ENCODE results near the gene NLGN1. TPM values are rescaled to one million over a fixed set of nuclear protein-coding genes. Genes with fewer than 3 reads are reported as not detected.

The NLGN1 gene
- total and polyA plus RNA-seq, 2 of the 8 experiments (the other 6 are each of a cell fraction or from before 2014, with no cell fraction given), result 7.8 to 14.8 TPM

DNA sequence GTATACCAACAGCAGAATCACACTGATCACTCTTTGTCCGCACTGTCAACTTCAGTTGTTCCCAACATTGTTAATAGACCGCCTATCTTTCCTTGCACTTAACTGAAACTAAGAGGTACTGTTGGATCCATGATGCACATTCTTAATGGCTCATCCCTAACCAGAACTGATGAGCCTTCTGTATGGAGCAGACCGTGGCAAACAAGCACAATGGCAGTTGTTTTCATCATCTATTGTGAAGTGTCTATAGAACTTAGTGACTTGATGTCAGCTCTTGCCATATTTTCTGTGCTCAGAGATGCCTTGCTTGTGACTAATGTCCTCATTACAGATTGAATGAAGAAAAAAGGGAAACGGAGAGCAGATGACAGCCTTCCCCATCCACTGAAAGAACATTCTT, 347.4 kb downstream of the NLGN1 start:
- no peaks in the 10 kb centered on the region; a peak in 1 of 7 replicates for H3K4me1 ChIP-seq (replicated peaks in 1 of 4; ENCODE audit: control insufficient read depth in 3 of 4, insufficient read depth in 4 of 4, low read length in 3 of 4)
- FAIRE-seq, result no peak
- 88% methylated on average over 4 of the region's 4 CpGs; no CpG with 5 or more reads in 1 of the 2 experiments for WGBS, 2 experiments (ENCODE audit: extremely low coverage in 1 of 2, insufficient coverage in 1 of 2, insufficient read length in 1 of 2, insufficient replicate concordance in 2 of 2, low coverage in 1 of 2, low lambda C conversion rate in 2 of 2, missing lambda C conversion rate in 1 of 2)

More for the DNA sequence above, 347.4 kb downstream of the NLGN1 start:
- no peak overlapping the region for H3K18ac ChIP-seq (ENCODE audit: extremely low read depth, low read length)
- no peaks in the 10 kb centered on the region for H4K20me1 ChIP-seq (replicated peaks in 1 of 2; ENCODE audit: control insufficient read depth in 1 of 2, insufficient read depth in 2 of 2, low read length in 2 of 2)
- H2BK5ac ChIP-seq (ENCODE audit: low read depth, low read length), result no peak overlapping the region
- no peaks in the 10 kb centered on the region for H3K36me3 ChIP-seq (ENCODE audit: control insufficient read depth in 2 of 4, insufficient read depth in 4 of 4, low read length in 3 of 4)
- no peak overlapping the region for H2AK5ac ChIP-seq (ENCODE audit: low read depth, low read length)
- H3K23me2 ChIP-seq (ENCODE audit: low read depth, low read length), result no peaks in the 10 kb centered on the region
- H2BK15ac ChIP-seq (ENCODE audit: low read length), result no peak overlapping the region
- H3K27ac ChIP-seq (ENCODE audit: low read depth, low read length), result no peak overlapping the region
- TF ChIP-seq, protein P1, sequence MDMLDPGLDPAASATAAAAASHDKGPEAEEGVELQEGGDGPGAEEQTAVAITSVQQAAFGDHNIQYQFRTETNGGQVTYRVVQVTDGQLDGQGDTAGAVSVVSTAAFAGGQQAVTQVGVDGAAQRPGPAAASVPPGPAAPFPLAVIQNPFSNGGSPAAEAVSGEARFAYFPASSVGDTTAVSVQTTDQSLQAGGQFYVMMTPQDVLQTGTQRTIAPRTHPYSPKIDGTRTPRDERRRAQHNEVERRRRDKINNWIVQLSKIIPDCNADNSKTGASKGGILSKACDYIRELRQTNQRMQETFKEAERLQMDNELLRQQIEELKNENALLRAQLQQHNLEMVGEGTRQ (IDR thresholded peaks at IDR 0.05; ENCODE audit: low read length), result no peak
- no peak overlapping the region for H3K14ac ChIP-seq (ENCODE audit: insufficient read length)
- no peaks in the 10 kb centered on the region for H3K79me2 ChIP-seq (ENCODE audit: control insufficient read depth in 1 of 2, insufficient read depth in 2 of 2, low read length in 2 of 2)
- no peak overlapping the region for H2BK12ac ChIP-seq (ENCODE audit: low read depth, low read length)
- no peak overlapping the region for H4K5ac ChIP-seq (ENCODE audit: insufficient read length, low read depth, low read length)
- DNase-seq (ENCODE audit: low read depth in 1 of 2, low spot score in 2 of 2), result no peak
- H3K79me1 ChIP-seq (ENCODE audit: low read depth, low read length), result no peaks in the 10 kb centered on the region
- H3K9me3 ChIP-seq (ENCODE audit: insufficient read depth in 2 of 2, low read depth in 1 of 2, low read length in 1 of 2), result no peaks in the 10 kb centered on the region
- no peak overlapping the region for H3K4ac ChIP-seq (replicated peaks; ENCODE audit: insufficient read length, low read depth, low read length)
- no peak overlapping the region for H2AFZ ChIP-seq (ENCODE audit: low read length)
- no peak overlapping the region for H2BK20ac ChIP-seq (ENCODE audit: low read length)
- no peak overlapping the region for H3K23ac ChIP-seq (ENCODE audit: insufficient read length)
- no peak overlapping the region for H3K9ac ChIP-seq (replicated peaks in 1 of 4; ENCODE audit: extremely low read depth in 1 of 4, low read depth in 3 of 4, low read length in 3 of 4)
- H3K4me3 ChIP-seq (ENCODE audit: extremely low read depth in 1 of 4, insufficient read depth in 2 of 4, low read depth in 3 of 4, low read length in 4 of 4), result no peak overlapping the region
- no peak overlapping the region for H4K91ac ChIP-seq (replicated peaks; ENCODE audit: insufficient read length, low read length)
- H3K56ac ChIP-seq (replicated peaks; ENCODE audit: insufficient read length, low read depth, low read length), result no peak overlapping the region
- no peak overlapping the region for H2BK120ac ChIP-seq (replicated peaks; ENCODE audit: low read depth, low read length)
- H4K8ac ChIP-seq (ENCODE audit: extremely low read depth, insufficient read depth, low read length), result no peak overlapping the region
- ChIA-PET CTCF (ENCODE audit: partially characterized antibody) (interaction anchor here (0.8 to 1.5 kb wide), 2 partner anchors 11 to 14 kb away, joined by 3 to 5 read pairs; no protein-coding TSS in a partner anchor), POLR2A (ENCODE audit: partially characterized antibody) (no interaction called here)
- H3K4me2 ChIP-seq (ENCODE audit: insufficient read depth in 1 of 2, low read depth in 2 of 2, low read length in 2 of 2), result no peak overlapping the region
- H3K27me3 ChIP-seq (replicated peaks in 1 of 4; ENCODE audit: control insufficient read depth in 3 of 4, extremely low read depth in 1 of 4, insufficient read depth in 3 of 4, low read length in 3 of 4), result peaks cover 0 to 1% (median 0%) of the 10 kb centered on the region in 4 experiments; a peak in 1 of 7 replicates
